HG03025 (cell line): ENCODE measurements around the gene SYNE1.
"Not testable (repeated sequence)": the region's sequence is repeated elsewhere in the genome, so short reads cannot be mapped to it uniquely, and the experiment has no call there.

Experiments used
- ATAC-seq: cut with Tn5 transposase; IDR thresholded peaks from one replicate; pipeline ENCODE4 v1.9.1; 2021; ENCODE audit warnings: mild to moderate bottlenecking, moderate library complexity; ENCODE audit not compliant: unreplicated experiment, low FRiP score

The SYNE1 gene

GRCh38 chr6:152573762-152574161, 63.4 kb downstream of the SYNE1 start:
- ATAC-seq = no peak

GRCh38 chr6:152572338-152573088, 64.6 kb downstream of the SYNE1 start:
- ATAC-seq = no peak

- no peak for ATAC-seq
These were observed 65.2 kb downstream of the SYNE1 start for GRCh38 chr6:152571943-152572337.

DNA sequence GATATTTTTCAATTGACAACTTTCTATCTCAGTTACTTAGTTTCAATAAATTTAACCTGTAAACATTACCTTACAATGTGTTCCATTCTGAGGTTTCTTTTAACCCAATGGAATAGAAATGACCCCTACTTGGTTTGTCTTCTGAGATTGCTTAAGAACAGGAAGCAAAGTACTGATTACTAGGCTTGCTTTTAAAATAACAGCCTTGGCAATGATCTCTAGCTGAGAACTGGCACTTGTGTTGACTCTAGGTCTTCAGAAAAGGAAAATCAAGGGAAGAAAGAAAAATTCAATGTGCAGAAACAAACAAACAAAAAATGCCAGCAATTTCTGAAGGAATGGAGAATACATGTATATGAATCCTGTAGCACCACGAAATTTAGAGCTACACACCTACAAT, 66.1 kb downstream of the SYNE1 start:
- ATAC-seq = no peak

DNA sequence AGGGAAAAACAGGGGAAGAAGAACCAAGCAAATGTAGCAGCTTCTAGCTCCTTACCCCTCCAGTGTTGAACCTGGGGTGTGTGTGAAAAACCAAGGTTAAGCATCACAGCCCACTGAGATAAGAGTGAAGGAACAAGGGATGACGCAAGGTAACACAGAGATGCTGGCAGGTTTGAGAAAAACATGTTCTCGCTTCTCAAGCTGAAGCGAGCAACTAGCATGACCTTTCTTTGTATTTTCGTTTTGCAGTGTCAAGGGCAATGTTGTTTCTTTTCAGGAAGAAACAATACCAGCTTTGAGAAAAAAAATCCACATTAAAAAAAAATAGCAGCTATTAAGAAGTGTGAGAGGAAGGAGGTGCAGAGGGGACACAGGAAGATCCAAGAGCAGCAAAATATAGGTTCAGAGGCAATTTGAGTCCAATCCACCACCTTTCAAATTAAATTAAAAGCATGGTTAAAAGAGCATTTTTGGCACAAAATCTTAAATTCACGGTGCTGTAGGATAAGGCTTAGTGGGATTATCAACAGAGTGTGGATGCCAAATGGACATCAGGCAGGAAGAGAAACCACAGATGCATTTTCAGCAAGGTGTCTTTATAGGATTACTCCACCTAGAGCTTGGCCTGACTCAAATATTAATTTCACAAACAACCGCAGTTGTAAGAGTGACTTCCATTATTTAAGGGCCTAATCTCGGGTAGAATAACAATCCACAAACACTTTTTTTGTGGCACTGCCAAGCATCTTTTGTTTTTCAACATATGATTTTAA, 70.9 kb downstream of the SYNE1 start:
- no peak for ATAC-seq

- no peak for ATAC-seq
These were observed 74.0 kb downstream of the SYNE1 start for GRCh38 chr6:152563177-152563576.

GRCh38 chr6:152558798-152559197, 78.4 kb downstream of the SYNE1 start:
- ATAC-seq = not testable (repeated sequence)

GRCh38 chr6:152557502-152557901, 79.7 kb downstream of the SYNE1 start:
- ATAC-seq = no peak

GRCh38 chr6:152554851-152555250, 82.3 kb downstream of the SYNE1 start:
- no peak for ATAC-seq

- ATAC-seq = peak; percentile 90
These were observed 84.4 kb downstream of the SYNE1 start for GRCh38 chr6:152552616-152553209.

DNA sequence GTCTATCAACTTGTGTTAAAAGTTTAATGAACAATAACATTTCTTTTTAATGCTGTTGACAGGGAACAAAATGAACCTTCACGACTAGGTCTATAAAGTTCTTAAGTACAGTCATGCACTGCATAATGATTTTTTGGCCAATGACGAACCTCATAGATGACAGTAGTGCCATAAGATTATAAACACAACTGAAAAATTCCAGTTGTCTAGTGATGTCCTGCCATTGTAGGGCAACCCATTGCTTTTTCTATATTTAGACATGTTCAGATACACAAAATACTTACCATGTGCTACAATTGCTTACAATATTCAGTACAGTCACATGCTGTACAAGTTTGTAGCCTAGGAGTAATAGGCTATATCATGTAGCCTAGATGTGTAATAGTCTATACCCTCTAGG, 93.6 kb downstream of the SYNE1 start:
- no peak for ATAC-seq

DNA sequence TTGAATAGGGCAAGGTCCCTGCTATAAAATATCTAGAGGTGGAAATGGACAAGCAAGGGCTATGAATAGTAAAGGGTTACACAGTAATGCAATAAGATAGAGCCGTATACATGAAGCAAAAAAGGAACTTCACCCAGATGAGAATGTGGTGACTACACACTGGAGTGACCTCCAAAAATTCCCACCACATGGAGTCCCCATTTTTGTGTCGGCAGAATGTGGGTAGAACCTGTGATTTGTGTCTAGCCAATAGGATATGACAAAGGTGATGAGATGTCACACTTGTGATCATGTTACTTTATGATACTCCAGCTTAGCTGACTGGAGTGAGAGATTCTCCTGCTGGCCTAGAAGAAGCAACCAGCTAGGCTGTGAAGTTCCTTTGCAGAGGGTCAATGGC, 96.8 kb downstream of the SYNE1 start:
- no peak for ATAC-seq

GRCh38 chr6:152534541-152534940, 102.6 kb downstream of the SYNE1 start:
- ATAC-seq = no peak

DNA sequence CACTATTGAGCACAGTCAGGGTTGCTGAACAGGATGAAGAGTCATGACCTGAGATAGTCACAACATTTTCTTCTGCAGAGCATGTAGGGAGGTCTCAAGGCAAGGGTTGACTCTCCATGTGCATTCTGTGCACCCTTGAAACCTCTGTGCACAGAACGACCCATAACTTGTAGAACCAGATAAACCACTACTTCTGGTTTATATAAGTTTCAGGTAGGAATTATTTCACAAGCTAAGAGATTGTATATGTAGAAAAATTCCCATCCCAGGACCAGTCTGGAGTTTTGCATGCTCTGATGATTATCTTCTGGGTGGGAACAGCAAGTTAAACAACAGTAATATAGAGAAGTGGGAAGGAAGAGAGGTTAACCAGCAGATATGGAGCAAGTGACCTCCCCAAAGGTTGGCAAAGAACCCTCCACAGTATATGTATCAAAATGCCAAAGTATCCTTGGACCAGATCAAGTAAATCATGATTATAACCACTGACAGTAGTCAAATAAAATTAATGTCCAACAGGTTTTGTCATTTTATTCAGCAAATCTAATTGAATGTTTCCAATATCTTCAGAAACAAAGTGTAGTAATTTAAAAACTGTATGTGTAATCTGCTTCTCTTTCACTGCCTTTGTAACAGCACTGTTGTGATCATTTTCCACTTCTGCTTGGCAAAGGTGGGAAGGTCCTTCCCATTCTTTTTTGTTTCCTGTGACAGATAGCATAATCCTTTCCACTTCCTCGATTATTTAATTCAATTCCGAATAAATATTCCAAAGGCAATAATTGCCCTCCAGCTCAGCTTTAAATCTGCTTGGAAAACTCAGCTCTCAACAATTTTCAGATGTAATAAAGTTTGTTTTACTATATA, 104.4 kb downstream of the SYNE1 start:
- no peak for ATAC-seq

GRCh38 chr6:152531659-152532058, 105.5 kb downstream of the SYNE1 start:
- ATAC-seq = no peak

- ATAC-seq = no peak
These were observed 107.8 kb downstream of the SYNE1 start for GRCh38 chr6:152529369-152529768.

- ATAC-seq = not testable (repeated sequence)
These were observed 123.0 kb downstream of the SYNE1 start for GRCh38 chr6:152514120-152514519.

- ATAC-seq = no peak
These were observed 127.2 kb downstream of the SYNE1 start for GRCh38 chr6:152509916-152510315.

- no peak for ATAC-seq
These were observed 128.7 kb downstream of the SYNE1 start for GRCh38 chr6:152508477-152508876.

GRCh38 chr6:152503546-152503945, 133.6 kb downstream of the SYNE1 start:
- no peak for ATAC-seq
